Stimulated activated CD8-positive, alpha-beta memory T cell treated with anti-CD3 and anti-CD28 coated beads, Interleukin-15, amount 100 ng/mL, for 48 hours (primary cell): ENCODE data around the gene MDGA2.

Experiments used
- DNase-seq, 2 donors: peaks; one replicate each; pipeline ENCODE4 v3.0.0-alpha.2; 2020; ENCODE audit warnings: low read depth in 2 of 2

Gene MDGA2

GRCh38 chr14:47149326-47149725, 526.1 kb downstream of the MDGA2 start:
- no peak for DNase-seq

GRCh38 chr14:47148686-47149085, 526.7 kb downstream of the MDGA2 start:
- DNase-seq = no peak

GRCh38 chr14:47120645-47121044, 554.8 kb downstream of the MDGA2 start:
- no peak for DNase-seq

GRCh38 chr14:47103771-47104170, 571.6 kb downstream of the MDGA2 start:
- no peak for DNase-seq

GRCh38 chr14:47102472-47102871, 572.9 kb downstream of the MDGA2 start:
- DNase-seq = no peak

- no peak for DNase-seq
Observed at GRCh38 chr14:47085678-47086077, 589.7 kb downstream of the MDGA2 start.

GRCh38 chr14:47065326-47065725, 610.1 kb downstream of the MDGA2 start:
- DNase-seq = no peak

GRCh38 chr14:47060050-47060449, 615.4 kb downstream of the MDGA2 start:
- DNase-seq = no peak

GRCh38 chr14:47057364-47057763, 618.0 kb downstream of the MDGA2 start:
- no peak for DNase-seq

GRCh38 chr14:47044841-47045240, 630.6 kb downstream of the MDGA2 start:
- DNase-seq = no peak

- DNase-seq = no peak
Observed at GRCh38 chr14:47040550-47040949, 634.9 kb downstream of the MDGA2 start.

GRCh38 chr14:47039336-47039735, 636.1 kb downstream of the MDGA2 start:
- no peak for DNase-seq

GRCh38 chr14:47022721-47023120, 652.7 kb downstream of the MDGA2 start:
- no peak for DNase-seq

GRCh38 chr14:47020500-47020899, 654.9 kb downstream of the MDGA2 start:
- DNase-seq = no peak

- no peak for DNase-seq
Observed at GRCh38 chr14:47012533-47013280, 662.7 kb downstream of the MDGA2 start.

- no peak for DNase-seq
Observed at GRCh38 chr14:47009615-47010014, 665.8 kb downstream of the MDGA2 start.

GRCh38 chr14:47008732-47009131, 666.7 kb downstream of the MDGA2 start:
- DNase-seq = no peak

- no peak for DNase-seq
Observed at GRCh38 chr14:46999661-47000060, 675.7 kb downstream of the MDGA2 start.

- DNase-seq = no peak
Observed at GRCh38 chr14:46989566-46989965, 685.8 kb downstream of the MDGA2 start.

GRCh38 chr14:46988312-46988711, 687.1 kb downstream of the MDGA2 start:
- DNase-seq = no peak

- DNase-seq = no peak
Observed at GRCh38 chr14:46985529-46986380, 689.6 kb downstream of the MDGA2 start.

GRCh38 chr14:46973295-46973694, 702.1 kb downstream of the MDGA2 start:
- no peak for DNase-seq

- no peak for DNase-seq
Observed at GRCh38 chr14:46964378-46964777, 711.0 kb downstream of the MDGA2 start.
